ENCODE results near the gene ARHGAP1. TPM values are rescaled to one million over a fixed set of nuclear protein-coding genes. Genes with fewer than 3 reads are reported as not detected.
"Not testable (repeated sequence)": the region's sequence is repeated elsewhere in the genome, so short reads cannot be mapped to it uniquely, and the experiment has no call there.

Gene ARHGAP1
- total RNA-seq, 6 experiments from 2014 or later, result 26.5 to 46.2 (median 30.9) TPM

GRCh38 chr11:46673713-46674462 is 26.5 kb downstream of the ARHGAP1 start:
- TF ChIP-seq POLR2A (IDR thresholded peaks at IDR 0.05), result no peak
- intact Hi-C loops (cut with DNase I), result no loop called here
- WGBS (ENCODE audit: insufficient coverage, low coverage, low lambda C conversion rate, missing lambda C conversion rate), result 69% methylated on average over 3 of the region's 6 CpGs
- Histone ChIP-seq H3K9me3 (no peaks in the 10 kb centered on the region), H3K36me3 (peaks cover 3 to 54% (median 23%) of the 10 kb centered on the region in 4 donors), H3K27me3 (no peaks in the 10 kb centered on the region), H3K4me3 (no peak overlapping the region), H3K27ac (peak overlapping the region; percentile 74 to 93 (median 87)), H3K4me1 (peaks cover 2 to 31% (median 17%) of the 10 kb centered on the region in 4 donors)
- DNase-seq (peak in 1 of 3 donors; percentile 50), ATAC-seq (no peak)

- no peak overlapping the region for H3K27ac ChIP-seq
- H3K4me3 ChIP-seq, result no peak overlapping the region
- WGBS (ENCODE audit: insufficient coverage, low coverage, low lambda C conversion rate, missing lambda C conversion rate), result 40% methylated on average over 1 of the region's 7 CpGs
- intact Hi-C loops (cut with DNase I), result no loop called here
- H3K9me3 ChIP-seq, result no peaks in the 10 kb centered on the region
- DNase-seq (peak in 1 of 3 donors; percentile 39), ATAC-seq (no peak)
- H3K4me1 ChIP-seq, result peaks cover 2 to 31% (median 17%) of the 10 kb centered on the region in 4 donors
- TF ChIP-seq POLR2A (IDR thresholded peaks at IDR 0.05) (no peak), CTCF (IDR thresholded peaks at IDR 0.05) (no peak)
- no peaks in the 10 kb centered on the region for H3K27me3 ChIP-seq
- peaks cover 0 to 61% (median 30%) of the 10 kb centered on the region in 4 donors for H3K36me3 ChIP-seq
These were observed 28.0 kb downstream of the ARHGAP1 start for GRCh38 chr11:46672381-46672839.

GRCh38 chr11:46671958-46672315 is 28.5 kb downstream of the ARHGAP1 start:
- intact Hi-C loops (cut with DNase I), result no loop called here
- 91% methylated on average over 10 of the region's 10 CpGs for WGBS (ENCODE audit: insufficient coverage, low coverage, low lambda C conversion rate, missing lambda C conversion rate)
- no peaks in the 10 kb centered on the region for H3K27me3 ChIP-seq
- H3K27ac ChIP-seq, result no peak overlapping the region
- H3K4me1 ChIP-seq, result peaks cover 2 to 31% (median 17%) of the 10 kb centered on the region in 4 donors
- no peak overlapping the region for H3K4me3 ChIP-seq
- H3K36me3 ChIP-seq, result peaks cover 0 to 63% (median 30%) of the 10 kb centered on the region in 4 donors
- ATAC-seq (no peak), DNase-seq (peak in 1 of 3 donors; percentile 34)
- no peak for TF ChIP-seq CTCF (IDR thresholded peaks at IDR 0.05)
- TF ChIP-seq POLR2A (IDR thresholded peaks at IDR 0.05), result no peak
- H3K9me3 ChIP-seq, result no peaks in the 10 kb centered on the region

- Histone ChIP-seq H3K4me1 (peaks cover 2 to 21% (median 10%) of the 10 kb centered on the region in 4 donors), H3K27ac (peak overlapping the region in 1 of 3 donors; percentile 19), H3K36me3 (peaks cover 0 to 72% (median 34%) of the 10 kb centered on the region in 4 donors)
- DNase-seq; intact Hi-C loops (cut with DNase I); H3K9me3 ChIP-seq; H3K27me3 ChIP-seq; H3K4me3 ChIP-seq; ATAC-seq: not testable (repeated sequence)
- WGBS (ENCODE audit: insufficient coverage, low coverage, low lambda C conversion rate, missing lambda C conversion rate), result 89% methylated on average over 3 of the region's 3 CpGs
These were observed 29.9 kb downstream of the ARHGAP1 start for GRCh38 chr11:46670521-46670920.

- Histone ChIP-seq H3K9me3 (no peaks in the 10 kb centered on the region), H3K36me3 (peaks cover 0 to 80% (median 34%) of the 10 kb centered on the region in 4 donors), H3K4me3 (no peak overlapping the region), H3K27ac (no peak overlapping the region), H3K4me1 (peaks cover 0 to 13% (median 6%) of the 10 kb centered on the region in 4 donors), H3K27me3 (no peaks in the 10 kb centered on the region)
- peak; percentile 52 to 60 (median 58) for ATAC-seq
- no peak for DNase-seq
- intact Hi-C loops (cut with DNase I), result no loop called here
- WGBS (ENCODE audit: insufficient coverage, low coverage, low lambda C conversion rate, missing lambda C conversion rate), result 51% methylated on average over 3 of the region's 3 CpGs
- TF ChIP-seq POLR2A (IDR thresholded peaks at IDR 0.05) (no peak), CTCF (IDR thresholded peaks at IDR 0.05) (peak; percentile 31 to 59 (median 44))
These were observed 30.7 kb downstream of the ARHGAP1 start for GRCh38 chr11:46669711-46670139.

Measured in right lobe of liver (tissue), 6 donors.